HEK293 (cell line): ENCODE results near the gene SIRPA.

Experiments used
- CTCF ChIA-PET: fragments of 350-600 bp; formaldehyde crosslinking; extraction: SDS; loops from one replicate; lab custom pipeline; 2021; ENCODE audit warnings: antibody characterized with exemption; lab: Yijun Ruan, JAX
- POLR2A ChIA-PET: fragments of 300-600 bp; formaldehyde crosslinking; extraction: SDS; loops from one replicate; lab custom pipeline; 2020; ENCODE audit warnings: antibody characterized with exemption, inconsistent platforms; lab: Yijun Ruan, JAX
- H3K27ac ChIP-seq: fragments of 200-500 bp; sonication (Bioruptor generic); 2 replicates; pipeline ENCODE4 v1.5.1; 2014; ENCODE audit warnings: low read depth, low read length, control low read depth, inconsistent platforms; ENCODE audit errors: extremely low read depth
- H3K36me3 ChIP-seq, 2 experiments: fragments of 200-500 bp in 1 of 2; sonication (Bioruptor generic) in 1 of 2; 1 replicate in 1 of 2; 2 replicates in 1 of 2; pipeline ENCODE4 v1.5.1; 2014 to 2017; ENCODE audit warnings: inconsistent platforms in 2 of 2, low read length in 2 of 2; ENCODE audit not compliant: control insufficient read depth in 2 of 2, insufficient read depth in 1 of 2
- H3K4me1 ChIP-seq: fragments of 200-500 bp; sonication (Bioruptor generic); 2 replicates; pipeline ENCODE4 v1.5.1; 2014; ENCODE audit warnings: mild to moderate bottlenecking, low read length, inconsistent platforms; ENCODE audit not compliant: control insufficient read depth, insufficient read depth
- H3K4me3 ChIP-seq: 2 replicates; pipeline ENCODE4 v1.5.1; 2011; ENCODE audit warnings: low read depth, mild to moderate bottlenecking, control low read depth, low read length, moderate library complexity
- H3K9me3 ChIP-seq: fragments of 200-500 bp; sonication (Bioruptor generic); 2 replicates; pipeline ENCODE4 v1.5.1; 2014; ENCODE audit warnings: low read depth, low read length, inconsistent platforms; ENCODE audit not compliant: control insufficient read depth, insufficient read depth
- HOXA7 ChIP-seq: sonication (generic); formaldehyde crosslinking; IDR thresholded peaks from 2 replicates; pipeline ENCODE4 v1.8.1; 2022; ENCODE audit warnings: missing genetic modification reagents, borderline replicate concordance
- KLF9 ChIP-seq: fragments of 450-650 bp; formaldehyde crosslinking; IDR thresholded peaks from 2 replicates; pipeline ENCODE4 v1.5.1; 2016; ENCODE audit warnings: missing biosample characterization, missing genetic modification characterization, low read depth
- MEIS1 ChIP-seq: sonication (generic); formaldehyde crosslinking; IDR thresholded peaks from 2 replicates; pipeline ENCODE4 v1.8.1; 2022; ENCODE audit warnings: missing genetic modification reagents, mild to moderate bottlenecking, borderline replicate concordance
- SP2 ChIP-seq: fragments of 450-650 bp; formaldehyde crosslinking; IDR thresholded peaks from 2 replicates; pipeline ENCODE4 v1.5.1; 2016; ENCODE audit warnings: missing biosample characterization, missing genetic modification characterization
- ZNF146 ChIP-seq: fragments of 450-650 bp; formaldehyde crosslinking; IDR thresholded peaks from 2 replicates; pipeline ENCODE4 v1.5.1; 2016; ENCODE audit warnings: missing biosample characterization, missing genetic modification characterization
- ZNF157 ChIP-seq: fragments of 450-650 bp; formaldehyde crosslinking; IDR thresholded peaks from 2 replicates; pipeline ENCODE4 v1.5.1; 2016; ENCODE audit warnings: missing biosample characterization, missing genetic modification characterization
- ZNF16 ChIP-seq: fragments of 450-650 bp; formaldehyde crosslinking; IDR thresholded peaks from 2 replicates; pipeline ENCODE4 v1.5.1; 2016; ENCODE audit warnings: low read depth, missing biosample characterization, missing genetic modification characterization
- ZNF175 ChIP-seq: fragments of 450-650 bp; formaldehyde crosslinking; IDR thresholded peaks from 2 replicates; pipeline ENCODE4 v1.5.1; 2016; ENCODE audit warnings: missing biosample characterization, missing genetic modification characterization
- ZNF202 ChIP-seq: fragments of 450-650 bp; formaldehyde crosslinking; IDR thresholded peaks from 2 replicates; pipeline ENCODE4 v1.5.1; 2016; ENCODE audit warnings: missing biosample characterization, missing genetic modification characterization, borderline replicate concordance
- ZNF223 ChIP-seq: fragments of 450-650 bp; formaldehyde crosslinking; IDR thresholded peaks from 2 replicates; pipeline ENCODE4 v1.5.1; 2016; ENCODE audit warnings: missing biosample characterization, missing genetic modification characterization
- ZNF423 ChIP-seq: fragments of 450-650 bp; formaldehyde crosslinking; IDR thresholded peaks from 2 replicates; pipeline ENCODE4 v1.5.1; 2016; ENCODE audit warnings: missing biosample characterization, missing genetic modification characterization
- ZNF473 ChIP-seq: fragments of 450-650 bp; formaldehyde crosslinking; IDR thresholded peaks from 2 replicates; pipeline ENCODE4 v1.5.1; 2017; ENCODE audit warnings: missing biosample characterization, missing genetic modification characterization
- ZNF514 ChIP-seq: fragments of 450-650 bp; formaldehyde crosslinking; IDR thresholded peaks from 2 replicates; pipeline ENCODE4 v1.5.1; 2016; ENCODE audit warnings: missing biosample characterization, missing genetic modification characterization
- ZNF585B ChIP-seq: fragments of 450-650 bp; formaldehyde crosslinking; IDR thresholded peaks from 2 replicates; pipeline ENCODE4 v1.5.1; 2016; ENCODE audit warnings: missing biosample characterization, missing genetic modification characterization
- ZNF664 ChIP-seq: fragments of 450-650 bp; formaldehyde crosslinking; IDR thresholded peaks from 2 replicates; pipeline ENCODE4 v1.5.1; 2016; ENCODE audit warnings: missing biosample characterization, missing genetic modification characterization
- ZNF747 ChIP-seq: fragments of 450-650 bp; formaldehyde crosslinking; IDR thresholded peaks from 2 replicates; pipeline ENCODE4 v1.5.1; 2016; ENCODE audit warnings: missing biosample characterization, missing genetic modification characterization
- TF ChIP-seq, protein P1 (sequence below): fragments of 450-650 bp; formaldehyde crosslinking; IDR thresholded peaks from 2 replicates; pipeline ENCODE4 v1.5.1; 2016; ENCODE audit warnings: missing biosample characterization, missing genetic modification characterization
- TF ChIP-seq, protein P2 (sequence below): fragments of 450-650 bp; formaldehyde crosslinking; IDR thresholded peaks from 2 replicates; pipeline ENCODE4 v1.5.1; 2016; ENCODE audit warnings: missing biosample characterization, missing genetic modification characterization
- TF ChIP-seq, protein P3 (sequence below): fragments of 450-650 bp; formaldehyde crosslinking; IDR thresholded peaks from 2 replicates; pipeline ENCODE4 v1.5.1; 2016; ENCODE audit warnings: missing biosample characterization, missing genetic modification characterization
- TF ChIP-seq, protein P4 (sequence below): fragments of 450-650 bp; formaldehyde crosslinking; IDR thresholded peaks from 2 replicates; pipeline ENCODE4 v1.5.1; 2016; ENCODE audit warnings: missing biosample characterization, missing genetic modification characterization, borderline replicate concordance
- TF ChIP-seq, protein P5 (sequence below): fragments of 450-650 bp; formaldehyde crosslinking; IDR thresholded peaks from 2 replicates; pipeline ENCODE4 v1.5.1; 2016; ENCODE audit warnings: missing biosample characterization, missing genetic modification characterization
- TF ChIP-seq, protein P6 (sequence below): fragments of 450-650 bp; formaldehyde crosslinking; IDR thresholded peaks from 2 replicates; pipeline ENCODE4 v1.5.1; 2016; ENCODE audit warnings: missing biosample characterization, missing genetic modification characterization

SIRPA gene

DNA sequence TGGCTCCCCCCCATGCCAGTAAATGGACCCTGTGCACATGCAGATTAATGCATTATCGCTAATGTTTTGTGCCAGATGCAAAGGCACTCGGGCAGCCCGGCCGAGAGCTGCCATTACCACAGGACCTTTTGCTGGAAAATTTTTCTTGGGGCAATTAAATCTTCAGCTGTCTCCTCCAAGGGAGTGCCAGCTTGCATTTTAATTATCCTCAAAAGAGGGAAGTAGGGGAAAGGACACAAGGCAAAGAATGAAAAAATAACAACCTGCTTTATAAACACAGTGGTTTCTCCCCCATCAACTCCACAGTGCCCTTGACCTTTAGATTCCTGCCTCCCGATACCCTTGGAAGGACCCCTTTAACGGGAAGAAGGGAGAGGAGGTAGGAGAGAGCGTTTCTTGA, 50.5 kb downstream of the SIRPA start:
- H3K27ac ChIP-seq = no peak overlapping the region
- H3K9me3 ChIP-seq = no peaks in the 10 kb centered on the region
- H3K4me1 ChIP-seq = no peaks in the 10 kb centered on the region
- POLR2A ChIA-PET = no interaction called here
- no peaks in the 10 kb centered on the region for H3K36me3 ChIP-seq
- CTCF ChIA-PET = interaction anchor here (0.5 kb wide), 1 partner anchor 149 kb away, joined by 3 read pairs; no protein-coding TSS in a partner anchor
- no peak overlapping the region for H3K4me3 ChIP-seq
- no peak for TF ChIP-seq ZNF664 (tag by site-specific recombination)
- no peak for TF ChIP-seq ZNF747 (tag by site-specific recombination)
- TF ChIP-seq ZNF146 (tag by site-specific recombination) = no peak
- TF ChIP-seq ZNF202 (tag by site-specific recombination) = no peak
- TF ChIP-seq MEIS1 (CRISPR knock-in tag) = no peak
- TF ChIP-seq ZNF157 (tag by site-specific recombination) = no peak
- TF ChIP-seq, protein P1, sequence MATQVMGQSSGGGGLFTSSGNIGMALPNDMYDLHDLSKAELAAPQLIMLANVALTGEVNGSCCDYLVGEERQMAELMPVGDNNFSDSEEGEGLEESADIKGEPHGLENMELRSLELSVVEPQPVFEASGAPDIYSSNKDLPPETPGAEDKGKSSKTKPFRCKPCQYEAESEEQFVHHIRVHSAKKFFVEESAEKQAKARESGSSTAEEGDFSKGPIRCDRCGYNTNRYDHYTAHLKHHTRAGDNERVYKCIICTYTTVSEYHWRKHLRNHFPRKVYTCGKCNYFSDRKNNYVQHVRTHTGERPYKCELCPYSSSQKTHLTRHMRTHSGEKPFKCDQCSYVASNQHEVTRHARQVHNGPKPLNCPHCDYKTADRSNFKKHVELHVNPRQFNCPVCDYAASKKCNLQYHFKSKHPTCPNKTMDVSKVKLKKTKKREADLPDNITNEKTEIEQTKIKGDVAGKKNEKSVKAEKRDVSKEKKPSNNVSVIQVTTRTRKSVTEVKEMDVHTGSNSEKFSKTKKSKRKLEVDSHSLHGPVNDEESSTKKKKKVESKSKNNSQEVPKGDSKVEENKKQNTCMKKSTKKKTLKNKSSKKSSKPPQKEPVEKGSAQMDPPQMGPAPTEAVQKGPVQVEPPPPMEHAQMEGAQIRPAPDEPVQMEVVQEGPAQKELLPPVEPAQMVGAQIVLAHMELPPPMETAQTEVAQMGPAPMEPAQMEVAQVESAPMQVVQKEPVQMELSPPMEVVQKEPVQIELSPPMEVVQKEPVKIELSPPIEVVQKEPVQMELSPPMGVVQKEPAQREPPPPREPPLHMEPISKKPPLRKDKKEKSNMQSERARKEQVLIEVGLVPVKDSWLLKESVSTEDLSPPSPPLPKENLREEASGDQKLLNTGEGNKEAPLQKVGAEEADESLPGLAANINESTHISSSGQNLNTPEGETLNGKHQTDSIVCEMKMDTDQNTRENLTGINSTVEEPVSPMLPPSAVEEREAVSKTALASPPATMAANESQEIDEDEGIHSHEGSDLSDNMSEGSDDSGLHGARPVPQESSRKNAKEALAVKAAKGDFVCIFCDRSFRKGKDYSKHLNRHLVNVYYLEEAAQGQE = no peak
- TF ChIP-seq, protein P2, sequence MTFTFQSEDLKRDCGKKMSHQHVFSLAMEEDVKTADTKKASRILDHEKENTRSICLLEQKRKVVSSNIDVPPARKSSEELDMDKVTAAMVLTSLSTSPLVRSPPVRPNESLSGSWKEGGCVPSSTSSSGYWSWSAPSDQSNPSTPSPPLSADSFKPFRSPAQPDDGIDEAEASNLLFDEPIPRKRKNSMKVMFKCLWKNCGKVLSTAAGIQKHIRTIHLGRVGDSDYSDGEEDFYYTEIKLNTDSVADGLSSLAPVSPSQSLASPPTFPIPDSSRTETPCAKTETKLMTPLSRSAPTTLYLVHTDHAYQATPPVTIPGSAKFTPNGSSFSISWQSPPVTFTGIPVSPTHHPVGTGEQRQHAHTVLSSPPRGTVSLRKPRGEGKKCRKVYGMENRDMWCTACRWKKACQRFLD = no peak

DNA sequence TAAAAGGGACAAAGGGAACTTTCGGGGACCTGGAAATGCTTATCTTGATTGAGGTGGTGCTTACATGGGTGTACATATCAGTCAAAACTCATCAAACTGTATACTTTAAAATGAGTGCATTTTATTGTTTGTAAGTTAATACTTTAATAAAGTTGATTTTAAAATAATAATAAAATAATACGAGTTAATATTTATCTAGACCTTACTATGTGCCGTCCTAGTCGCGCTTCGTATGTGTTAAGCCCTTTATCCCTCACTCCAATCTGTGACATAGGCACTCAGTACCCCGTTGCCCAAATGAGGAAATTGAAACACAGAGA, 51.2 kb downstream of the SIRPA start:
- Histone ChIP-seq H3K36me3 (no peaks in the 10 kb centered on the region), H3K27ac (no peak overlapping the region), H3K4me3 (no peak overlapping the region), H3K4me1 (no peaks in the 10 kb centered on the region), H3K9me3 (no peaks in the 10 kb centered on the region)
- POLR2A ChIA-PET = interaction anchor here (1.2 kb wide), 1 partner anchor 12 kb away, joined by 4 read pairs; no protein-coding TSS in a partner anchor
- CTCF ChIA-PET = interaction anchor here (0.5 to 0.9 kb wide), 2 partner anchors 170 to 261 kb away, joined by 3 read pairs; no protein-coding TSS in a partner anchor
- TF ChIP-seq, protein P3, sequence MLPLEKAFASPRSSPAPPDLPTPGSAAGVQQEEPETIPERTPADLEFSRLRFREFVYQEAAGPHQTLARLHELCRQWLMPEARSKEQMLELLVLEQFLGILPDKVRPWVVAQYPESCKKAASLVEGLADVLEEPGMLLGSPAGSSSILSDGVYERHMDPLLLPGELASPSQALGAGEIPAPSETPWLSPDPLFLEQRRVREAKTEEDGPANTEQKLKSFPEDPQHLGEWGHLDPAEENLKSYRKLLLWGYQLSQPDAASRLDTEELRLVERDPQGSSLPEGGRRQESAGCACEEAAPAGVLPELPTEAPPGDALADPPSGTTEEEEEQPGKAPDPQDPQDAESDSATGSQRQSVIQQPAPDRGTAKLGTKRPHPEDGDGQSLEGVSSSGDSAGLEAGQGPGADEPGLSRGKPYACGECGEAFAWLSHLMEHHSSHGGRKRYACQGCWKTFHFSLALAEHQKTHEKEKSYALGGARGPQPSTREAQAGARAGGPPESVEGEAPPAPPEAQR (tag by site-specific recombination) = no peak
- TF ChIP-seq, protein P4, sequence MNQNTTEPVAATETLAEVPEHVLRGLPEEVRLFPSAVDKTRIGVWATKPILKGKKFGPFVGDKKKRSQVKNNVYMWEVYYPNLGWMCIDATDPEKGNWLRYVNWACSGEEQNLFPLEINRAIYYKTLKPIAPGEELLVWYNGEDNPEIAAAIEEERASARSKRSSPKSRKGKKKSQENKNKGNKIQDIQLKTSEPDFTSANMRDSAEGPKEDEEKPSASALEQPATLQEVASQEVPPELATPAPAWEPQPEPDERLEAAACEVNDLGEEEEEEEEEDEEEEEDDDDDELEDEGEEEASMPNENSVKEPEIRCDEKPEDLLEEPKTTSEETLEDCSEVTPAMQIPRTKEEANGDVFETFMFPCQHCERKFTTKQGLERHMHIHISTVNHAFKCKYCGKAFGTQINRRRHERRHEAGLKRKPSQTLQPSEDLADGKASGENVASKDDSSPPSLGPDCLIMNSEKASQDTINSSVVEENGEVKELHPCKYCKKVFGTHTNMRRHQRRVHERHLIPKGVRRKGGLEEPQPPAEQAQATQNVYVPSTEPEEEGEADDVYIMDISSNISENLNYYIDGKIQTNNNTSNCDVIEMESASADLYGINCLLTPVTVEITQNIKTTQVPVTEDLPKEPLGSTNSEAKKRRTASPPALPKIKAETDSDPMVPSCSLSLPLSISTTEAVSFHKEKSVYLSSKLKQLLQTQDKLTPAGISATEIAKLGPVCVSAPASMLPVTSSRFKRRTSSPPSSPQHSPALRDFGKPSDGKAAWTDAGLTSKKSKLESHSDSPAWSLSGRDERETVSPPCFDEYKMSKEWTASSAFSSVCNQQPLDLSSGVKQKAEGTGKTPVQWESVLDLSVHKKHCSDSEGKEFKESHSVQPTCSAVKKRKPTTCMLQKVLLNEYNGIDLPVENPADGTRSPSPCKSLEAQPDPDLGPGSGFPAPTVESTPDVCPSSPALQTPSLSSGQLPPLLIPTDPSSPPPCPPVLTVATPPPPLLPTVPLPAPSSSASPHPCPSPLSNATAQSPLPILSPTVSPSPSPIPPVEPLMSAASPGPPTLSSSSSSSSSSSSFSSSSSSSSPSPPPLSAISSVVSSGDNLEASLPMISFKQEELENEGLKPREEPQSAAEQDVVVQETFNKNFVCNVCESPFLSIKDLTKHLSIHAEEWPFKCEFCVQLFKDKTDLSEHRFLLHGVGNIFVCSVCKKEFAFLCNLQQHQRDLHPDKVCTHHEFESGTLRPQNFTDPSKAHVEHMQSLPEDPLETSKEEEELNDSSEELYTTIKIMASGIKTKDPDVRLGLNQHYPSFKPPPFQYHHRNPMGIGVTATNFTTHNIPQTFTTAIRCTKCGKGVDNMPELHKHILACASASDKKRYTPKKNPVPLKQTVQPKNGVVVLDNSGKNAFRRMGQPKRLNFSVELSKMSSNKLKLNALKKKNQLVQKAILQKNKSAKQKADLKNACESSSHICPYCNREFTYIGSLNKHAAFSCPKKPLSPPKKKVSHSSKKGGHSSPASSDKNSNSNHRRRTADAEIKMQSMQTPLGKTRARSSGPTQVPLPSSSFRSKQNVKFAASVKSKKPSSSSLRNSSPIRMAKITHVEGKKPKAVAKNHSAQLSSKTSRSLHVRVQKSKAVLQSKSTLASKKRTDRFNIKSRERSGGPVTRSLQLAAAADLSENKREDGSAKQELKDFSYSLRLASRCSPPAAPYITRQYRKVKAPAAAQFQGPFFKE (tag by site-specific recombination) = no peak
- TF ChIP-seq SP2 (tag by site-specific recombination) = no peak
- no peak for TF ChIP-seq ZNF223 (tag by site-specific recombination)
- no peak for TF ChIP-seq ZNF175 (tag by site-specific recombination)
- TF ChIP-seq HOXA7 (CRISPR knock-in tag) = no peak
- TF ChIP-seq ZNF473 (tag by site-specific recombination) = no peak
- TF ChIP-seq KLF9 = no peak
- no peak for TF ChIP-seq ZNF423 (tag by site-specific recombination)
- TF ChIP-seq ZNF514 (tag by site-specific recombination) = no peak
- TF ChIP-seq ZNF585B (tag by site-specific recombination) = no peak
- TF ChIP-seq, protein P5, sequence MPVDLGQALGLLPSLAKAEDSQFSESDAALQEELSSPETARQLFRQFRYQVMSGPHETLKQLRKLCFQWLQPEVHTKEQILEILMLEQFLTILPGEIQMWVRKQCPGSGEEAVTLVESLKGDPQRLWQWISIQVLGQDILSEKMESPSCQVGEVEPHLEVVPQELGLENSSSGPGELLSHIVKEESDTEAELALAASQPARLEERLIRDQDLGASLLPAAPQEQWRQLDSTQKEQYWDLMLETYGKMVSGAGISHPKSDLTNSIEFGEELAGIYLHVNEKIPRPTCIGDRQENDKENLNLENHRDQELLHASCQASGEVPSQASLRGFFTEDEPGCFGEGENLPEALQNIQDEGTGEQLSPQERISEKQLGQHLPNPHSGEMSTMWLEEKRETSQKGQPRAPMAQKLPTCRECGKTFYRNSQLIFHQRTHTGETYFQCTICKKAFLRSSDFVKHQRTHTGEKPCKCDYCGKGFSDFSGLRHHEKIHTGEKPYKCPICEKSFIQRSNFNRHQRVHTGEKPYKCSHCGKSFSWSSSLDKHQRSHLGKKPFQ (tag by site-specific recombination) = no peak
- TF ChIP-seq, protein P6, sequence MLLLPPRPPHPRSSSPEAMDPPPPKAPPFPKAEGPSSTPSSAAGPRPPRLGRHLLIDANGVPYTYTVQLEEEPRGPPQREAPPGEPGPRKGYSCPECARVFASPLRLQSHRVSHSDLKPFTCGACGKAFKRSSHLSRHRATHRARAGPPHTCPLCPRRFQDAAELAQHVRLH (tag by site-specific recombination) = no peak
- TF ChIP-seq ZNF16 (tag by site-specific recombination) = no peak
